Heart left ventricle (tissue), 16 donors: ENCODE data around the gene BUB1. TPM values are rescaled to one million over a fixed set of nuclear protein-coding genes. Genes with fewer than 3 reads are reported as not detected.
A peak's percentile ranks its signal among the peaks of the same experiment; 100 is the strongest.

Experiments used
- ATAC-seq, 4 donors: fragments of 200-7000 bp; cut with Tn5 transposase; one replicate each; pipeline ENCODE4 v1.9.1; 2020 to 2022; ENCODE audit warnings: moderate library complexity in 4 of 4, mild to moderate bottlenecking in 3 of 4, moderate number of reproducible peaks in 1 of 4
- DNase-seq, 5 donors: peaks; one replicate each; pipeline ENCODE4 v3.0.0-alpha.2; 2020
- H3K27ac ChIP-seq, 12 donors: fragments of 200-600 bp; sonication (generic) in 4 of 12; one replicate each; pipeline versions ENCODE4 v1.5.0 to v1.8.0; 2016 to 2022; ENCODE audit warnings: mild to moderate bottlenecking in 2 of 12
- H3K27me3 ChIP-seq, 9 donors: fragments of 200-600 bp; sonication (generic) in 2 of 9; one replicate each; pipeline versions ENCODE4 v1.5.1 to v1.8.0; 2016 to 2022; ENCODE audit warnings: mild to moderate bottlenecking in 3 of 9
- H3K36me3 ChIP-seq, 9 donors: fragments of 200-600 bp; sonication (generic) in 2 of 9; one replicate each; pipeline versions ENCODE4 v1.5.0 to v1.8.0; 2018 to 2022; ENCODE audit warnings: mild to moderate bottlenecking in 2 of 9
- H3K4me1 ChIP-seq, 12 donors: fragments of 200-600 bp; sonication (generic) in 4 of 12; one replicate each; pipeline versions ENCODE4 v1.5.0 to v1.8.0; 2016 to 2022; ENCODE audit warnings: mild to moderate bottlenecking in 3 of 12
- H3K4me3 ChIP-seq, 12 donors: fragments of 200-600 bp; sonication (generic) in 4 of 12; one replicate each; pipeline versions ENCODE4 v1.5.0 to v1.8.0; 2017 to 2022; ENCODE audit warnings: mild to moderate bottlenecking in 9 of 12, moderate library complexity in 4 of 12
- H3K9me3 ChIP-seq, 12 donors: fragments of 200-600 bp; sonication (generic) in 4 of 12; one replicate each; pipeline versions ENCODE4 v1.5.0 to v1.8.0; 2016 to 2022; ENCODE audit warnings: mild to moderate bottlenecking in 1 of 12
- POLR2A ChIP-seq, 2 donors: fragments of 450-650 bp; IDR thresholded peaks; one replicate each; pipeline ENCODE4 v1.6.1; 2017; ENCODE audit warnings: antibody characterized with exemption in 2 of 2, mild to moderate bottlenecking in 2 of 2, moderate library complexity in 2 of 2
- WGBS, 4 donors: extraction: QIAGEN DNeasy Blood & Tissue Kit in 2 of 4; methylation state at CpG; one replicate each; pipeline versions ENCODE4 v1.1.5 to v1.1.7; 2013 to 2018; 5-methylcytosine and 5-hydroxymethylcytosine counted together
- intact Hi-C, 10 donors: fragments of 100-400 bp; cut with DNase I; formaldehyde crosslinking; loops; one replicate each; pipeline versions ENCODE4 v1.11.1 to v1.14.2; 2022
- polyA plus RNA-seq, 2 donors: library from polyadenylated mRNA; stranded (reverse); fragments of 200-250 nt; gene quantifications; one replicate each; pipeline ENCODE4 v1.2.3, GENCODE V29; 2013
- total RNA-seq, 9 donors: library from RNA; depleted of rRNA in 2 of 9; stranded (reverse); fragments of >200 nt in 2 of 9; fragmentation: NEBNext Ultra II Directional in 3 of 9; extraction: Animal tissue kit (Norgen Biotek cat#: 25700) in 3 of 9; gene quantifications; one replicate each; pipeline versions ENCODE4 v1.1.0 to v1.2.4, GENCODE V29; 2016 to 2023
- TF ChIP-seq, protein P1 (sequence below), 12 donors: fragments of 200-600 bp; sonication (generic) in 4 of 12; IDR thresholded peaks; one replicate each; pipeline versions ENCODE4 v1.5.0 to v1.8.0; 2018 to 2022; ENCODE audit warnings: antibody characterized with exemption in 12 of 12, mild to moderate bottlenecking in 5 of 12
- donor health status: ischemic (EF 13 %, LVEDD 7.1; RV severe dilation, severe dysfunction).
- donor health status: healthy with polysubstance abuse.
- donor health status: DM: no; HTN: yes; CAD: no.
- donor health status: DM: no; HTN: no; CAD: no.
- donor health status: ischemic (EF 25% LVEDD 6.9; RV normal size, moderate dysfunction).
- donor health status: ischemic (EF 25% LVEDD 5.7; RV mildly dilated, moderate dysfunction).
- donor health status: healthy.
- donor health status: DM: yes; HTN: yes; CAD: no.
- donor health status: ischemic (EF 35%, LVEDD 5.7; RV mildly dilated, moderate dysfunction).
- donor health status: nonischemic (EF 11% LVEDD 7.7; RV severe dilation, severe dysfunction).
- donor health status: DM: yes; HTN: yes; CAD: no.
- donor health status: PGD.
- donor health status: ischemic (EF 29% LVEDD 5.4; RV normal size, mild dysfunction).
- donor health status: nonischemic (EF 23%, LVEDD 6.1; RV moderate dilation, normal function).

The BUB1 gene
- total and polyA plus RNA-seq, 11 donors = 0.11 to 8.3 (median 0.91) TPM; not detected in 1

DNA sequence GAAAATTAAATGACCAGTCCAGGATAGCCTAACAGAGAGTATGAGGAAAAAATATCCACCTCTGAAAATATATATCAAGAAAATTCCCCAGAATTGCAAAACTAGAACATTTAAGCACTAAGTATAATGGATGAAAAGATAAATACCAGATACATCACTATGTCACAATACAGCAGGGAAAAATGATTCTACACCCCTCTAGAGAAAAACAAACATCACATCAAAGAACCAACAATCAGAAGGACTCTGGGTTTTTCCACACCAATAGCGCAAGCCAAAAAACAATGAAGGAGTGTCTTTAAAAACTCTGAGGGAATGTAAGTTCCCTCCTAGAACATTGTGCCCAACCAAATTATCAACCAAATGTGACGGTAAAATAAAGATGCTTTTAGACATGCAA lies 13.7 kb downstream of the BUB1 start:
- Histone ChIP-seq H3K36me3 (peaks cover 0 to 24% (median 0%) of the 10 kb centered on the region in 9 donors), H3K27ac (no peak overlapping the region), H3K4me1 (peaks cover 0 to 6% (median 0%) of the 10 kb centered on the region in 12 donors), H3K4me3 (no peak overlapping the region), H3K27me3 (no peaks in the 10 kb centered on the region), H3K9me3 (no peaks in the 10 kb centered on the region)
- DNase-seq (no peak), ATAC-seq (no peak)
- intact Hi-C loops = no loop called here
- no peak for TF ChIP-seq POLR2A (IDR thresholded peaks at IDR 0.05)
- TF ChIP-seq, protein P1, sequence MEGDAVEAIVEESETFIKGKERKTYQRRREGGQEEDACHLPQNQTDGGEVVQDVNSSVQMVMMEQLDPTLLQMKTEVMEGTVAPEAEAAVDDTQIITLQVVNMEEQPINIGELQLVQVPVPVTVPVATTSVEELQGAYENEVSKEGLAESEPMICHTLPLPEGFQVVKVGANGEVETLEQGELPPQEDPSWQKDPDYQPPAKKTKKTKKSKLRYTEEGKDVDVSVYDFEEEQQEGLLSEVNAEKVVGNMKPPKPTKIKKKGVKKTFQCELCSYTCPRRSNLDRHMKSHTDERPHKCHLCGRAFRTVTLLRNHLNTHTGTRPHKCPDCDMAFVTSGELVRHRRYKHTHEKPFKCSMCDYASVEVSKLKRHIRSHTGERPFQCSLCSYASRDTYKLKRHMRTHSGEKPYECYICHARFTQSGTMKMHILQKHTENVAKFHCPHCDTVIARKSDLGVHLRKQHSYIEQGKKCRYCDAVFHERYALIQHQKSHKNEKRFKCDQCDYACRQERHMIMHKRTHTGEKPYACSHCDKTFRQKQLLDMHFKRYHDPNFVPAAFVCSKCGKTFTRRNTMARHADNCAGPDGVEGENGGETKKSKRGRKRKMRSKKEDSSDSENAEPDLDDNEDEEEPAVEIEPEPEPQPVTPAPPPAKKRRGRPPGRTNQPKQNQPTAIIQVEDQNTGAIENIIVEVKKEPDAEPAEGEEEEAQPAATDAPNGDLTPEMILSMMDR (IDR thresholded peaks at IDR 0.05) = no peak
- 95 to 98% (median 97%) methylated on average over 2 of the region's 2 CpGs for WGBS, 4 donors

DNA sequence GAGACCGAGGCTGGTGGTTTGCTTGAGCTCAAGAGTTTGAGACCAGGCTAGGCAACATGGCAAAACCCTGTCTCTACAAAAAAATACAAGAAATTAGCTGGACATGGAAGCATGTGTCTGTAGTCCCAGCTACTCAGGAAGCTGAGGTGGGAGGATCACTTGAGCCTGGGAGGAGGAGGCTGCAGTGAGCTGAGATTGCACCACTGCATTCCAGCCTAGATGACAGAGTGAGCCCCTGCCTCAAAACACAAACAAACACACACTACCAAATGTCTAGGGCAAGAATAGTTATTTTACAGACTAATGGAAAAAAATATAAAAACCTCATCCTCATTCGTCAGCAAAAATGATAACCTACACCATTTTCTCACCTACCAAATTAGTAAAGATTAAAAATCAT lies 15.3 kb downstream of the BUB1 start:
- peaks cover 0 to 31% (median 0%) of the 10 kb centered on the region in 9 donors for H3K36me3 ChIP-seq
- no peaks in the 10 kb centered on the region for H3K27me3 ChIP-seq
- TF ChIP-seq POLR2A (IDR thresholded peaks at IDR 0.05) = no peak
- TF ChIP-seq, protein P1 (IDR thresholded peaks at IDR 0.05) = no peak
- no peak for DNase-seq
- peaks cover 0 to 9% (median 0%) of the 10 kb centered on the region in 12 donors for H3K4me1 ChIP-seq
- ATAC-seq = no peak
- no peak overlapping the region for H3K4me3 ChIP-seq
- intact Hi-C loops = no loop called here
- H3K9me3 ChIP-seq = no peaks in the 10 kb centered on the region
- H3K27ac ChIP-seq = no peak overlapping the region
- 95 to 100% (median 97%) methylated on average over 2 of the region's 2 CpGs for WGBS, 4 donors

DNA sequence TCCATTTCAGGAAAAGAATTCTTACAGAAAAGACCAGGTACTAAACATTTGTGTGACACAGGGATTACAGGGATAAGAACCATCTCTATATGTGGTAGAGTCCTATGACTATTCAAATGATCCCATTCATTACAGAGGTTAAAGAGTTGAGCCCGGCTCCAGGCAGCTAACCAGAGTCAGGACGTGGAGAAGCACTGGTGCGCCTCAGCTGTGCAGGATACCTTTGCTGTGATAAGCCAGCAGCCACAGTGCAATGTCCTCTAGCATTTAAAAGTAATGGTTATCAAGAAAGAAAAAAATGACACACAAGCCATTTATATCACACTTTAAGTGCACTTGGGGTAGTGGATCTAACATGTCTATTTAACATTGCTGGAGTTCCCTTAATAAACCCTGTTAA lies 17.3 kb downstream of the BUB1 start:
- no peak for DNase-seq
- intact Hi-C loops = no loop called here
- no peak for TF ChIP-seq POLR2A (IDR thresholded peaks at IDR 0.05)
- TF ChIP-seq, protein P1 (IDR thresholded peaks at IDR 0.05) = no peak
- H3K36me3 ChIP-seq = peaks cover 0 to 31% (median 0%) of the 10 kb centered on the region in 9 donors
- no peaks in the 10 kb centered on the region for H3K9me3 ChIP-seq
- H3K27ac ChIP-seq = no peak overlapping the region
- WGBS, 4 donors = 50 to 78% (median 72%) methylated on average over 3 of the region's 3 CpGs
- no peaks in the 10 kb centered on the region for H3K27me3 ChIP-seq
- peak in 2 of 4 donors; percentile 28 to 55 for ATAC-seq
- H3K4me1 ChIP-seq = peaks cover 0 to 21% (median 0%) of the 10 kb centered on the region in 12 donors
- H3K4me3 ChIP-seq = no peak overlapping the region

DNA sequence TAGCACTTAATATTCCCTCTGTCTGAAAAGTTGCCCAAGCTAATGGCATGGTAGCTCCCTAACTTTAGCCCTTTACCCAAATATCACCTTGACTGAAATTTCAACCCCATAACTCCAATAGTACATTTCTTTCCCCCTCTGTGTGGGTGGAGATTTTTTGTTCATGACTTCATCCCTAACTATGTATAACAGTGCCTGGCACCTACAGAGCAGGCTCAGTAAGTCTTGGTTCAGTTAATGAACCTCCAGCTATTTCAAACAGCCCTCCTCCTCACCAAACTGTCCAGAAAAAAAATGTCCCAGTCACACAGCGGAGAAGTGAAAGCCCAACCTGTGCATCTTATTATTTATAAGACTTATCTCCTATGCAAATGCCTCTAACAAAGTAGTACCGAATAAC lies 18.6 kb downstream of the BUB1 start:
- DNase-seq = no peak
- peak in 2 of 4 donors; percentile 41 to 75 for ATAC-seq
- intact Hi-C loops = no loop called here
- 88 to 93% (median 89%) methylated on average over 2 of the region's 2 CpGs for WGBS, 4 donors
- Histone ChIP-seq H3K36me3 (peaks cover 0 to 33% (median 0%) of the 10 kb centered on the region in 9 donors), H3K27me3 (no peaks in the 10 kb centered on the region), H3K4me1 (peaks cover 0 to 21% (median 0%) of the 10 kb centered on the region in 12 donors), H3K4me3 (no peak overlapping the region), H3K27ac (peak overlapping the region in 1 of 12 donors; percentile 28), H3K9me3 (no peaks in the 10 kb centered on the region)
- TF ChIP-seq, protein P1 (IDR thresholded peaks at IDR 0.05) = no peak
- no peak for TF ChIP-seq POLR2A (IDR thresholded peaks at IDR 0.05)
